Measurements from ENCODE around the gene NOLC1. TPM values are rescaled to one million over a fixed set of nuclear protein-coding genes. Genes with fewer than 3 reads are reported as not detected.

The NOLC1 gene
- polyA plus RNA-seq, 2 of the 4 experiments (the other 2 are of a cell fraction) = 129 to 188 TPM

DNA sequence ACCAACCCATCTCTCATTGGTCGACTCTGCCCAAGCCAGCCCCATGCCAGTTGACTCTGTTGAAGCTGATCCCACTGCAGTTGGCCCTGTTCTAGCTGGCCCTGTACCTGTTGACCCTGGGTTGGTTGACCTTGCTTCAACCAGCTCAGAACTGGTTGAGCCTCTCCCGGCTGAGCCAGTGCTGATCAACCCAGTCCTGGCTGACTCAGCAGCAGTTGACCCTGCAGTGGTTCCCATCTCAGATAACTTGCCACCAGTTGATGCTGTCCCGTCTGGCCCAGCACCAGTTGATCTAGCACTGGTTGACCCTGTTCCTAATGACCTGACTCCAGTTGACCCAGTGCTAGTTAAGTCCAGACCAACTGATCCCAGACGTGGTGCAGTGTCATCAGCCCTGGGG, 12.0 kb upstream of the NOLC1 start:
- H3K27ac ChIP-seq = no peak overlapping the region
- no peak for FAIRE-seq
- peaks cover 16% of the 10 kb centered on the region for H3K4me1 ChIP-seq
- H3K9me3 ChIP-seq = no peaks in the 10 kb centered on the region
- ChIA-PET CTCF (interaction anchor here (0.9 to 4.7 kb wide), 4 partner anchors 8 to 29 kb away, joined by 3 to 40 read pairs (median 14); partner anchors contain the start of gene NOLC1), POLR2A (interaction anchor here (1.6 kb wide), 1 partner anchor 12 kb away, joined by 6 read pairs; the partner anchor contains the start of gene NOLC1)
- 80% methylated on average over 4 of the region's 4 CpGs for WGBS (ENCODE audit: missing lambda C conversion rate)
- DNase-seq (ENCODE audit: low read depth in 1 of 2, low spot score in 1 of 2) = no peak
- peak in 1 of 2 experiments; percentile 8; a peak in 3 of 6 replicates for ATAC-seq
- TF ChIP-seq EP300 (IDR thresholded peaks at IDR 0.05) (no peak), NR3C1 (IDR thresholded peaks at IDR 0.05) (no peak), CHD2 (IDR thresholded peaks at IDR 0.05; ENCODE audit: low read length, partially characterized antibody) (no peak), RCOR1 (IDR thresholded peaks at IDR 0.05; ENCODE audit: low read depth, low read length) (no peak), ESRRA (IDR thresholded peaks at IDR 0.05; ENCODE audit: borderline replicate concordance, low read length) (no peak), TP53 (CRISPR knock-in tag; IDR thresholded peaks at IDR 0.05) (no peak), POLR2AphosphoS2 (conservative IDR thresholded peaks at IDR 0.05; ENCODE audit: low read length) (no peak)
- TF ChIP-seq, protein P1, sequence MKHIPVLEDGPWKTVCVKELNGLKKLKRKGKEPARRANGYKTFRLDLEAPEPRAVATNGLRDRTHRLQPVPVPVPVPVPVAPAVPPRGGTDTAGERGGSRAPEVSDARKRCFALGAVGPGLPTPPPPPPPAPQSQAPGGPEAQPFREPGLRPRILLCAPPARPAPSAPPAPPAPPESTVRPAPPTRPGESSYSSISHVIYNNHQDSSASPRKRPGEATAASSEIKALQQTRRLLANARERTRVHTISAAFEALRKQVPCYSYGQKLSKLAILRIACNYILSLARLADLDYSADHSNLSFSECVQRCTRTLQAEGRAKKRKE (CRISPR knock-in tag; IDR thresholded peaks at IDR 0.05; ENCODE audit: low read depth) = no peak
- TF ChIP-seq, protein P2, sequence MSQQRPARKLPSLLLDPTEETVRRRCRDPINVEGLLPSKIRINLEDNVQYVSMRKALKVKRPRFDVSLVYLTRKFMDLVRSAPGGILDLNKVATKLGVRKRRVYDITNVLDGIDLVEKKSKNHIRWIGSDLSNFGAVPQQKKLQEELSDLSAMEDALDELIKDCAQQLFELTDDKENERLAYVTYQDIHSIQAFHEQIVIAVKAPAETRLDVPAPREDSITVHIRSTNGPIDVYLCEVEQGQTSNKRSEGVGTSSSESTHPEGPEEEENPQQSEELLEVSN (IDR thresholded peaks at IDR 0.05; ENCODE audit: borderline replicate concordance, low read depth) = no peak
- TF ChIP-seq, protein P3, sequence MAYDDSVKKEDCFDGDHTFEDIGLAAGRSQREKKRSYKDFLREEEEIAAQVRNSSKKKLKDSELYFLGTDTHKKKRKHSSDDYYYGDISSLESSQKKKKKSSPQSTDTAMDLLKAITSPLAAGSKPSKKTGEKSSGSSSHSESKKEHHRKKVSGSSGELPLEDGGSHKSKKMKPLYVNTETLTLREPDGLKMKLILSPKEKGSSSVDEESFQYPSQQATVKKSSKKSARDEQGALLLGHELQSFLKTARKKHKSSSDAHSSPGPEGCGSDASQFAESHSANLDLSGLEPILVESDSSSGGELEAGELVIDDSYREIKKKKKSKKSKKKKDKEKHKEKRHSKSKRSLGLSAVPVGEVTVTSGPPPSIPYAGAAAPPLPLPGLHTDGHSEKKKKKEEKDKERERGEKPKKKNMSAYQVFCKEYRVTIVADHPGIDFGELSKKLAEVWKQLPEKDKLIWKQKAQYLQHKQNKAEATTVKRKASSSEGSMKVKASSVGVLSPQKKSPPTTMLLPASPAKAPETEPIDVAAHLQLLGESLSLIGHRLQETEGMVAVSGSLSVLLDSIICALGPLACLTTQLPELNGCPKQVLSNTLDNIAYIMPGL (CRISPR knock-in tag; IDR thresholded peaks at IDR 0.05; ENCODE audit: borderline replicate concordance) = no peak
- H3K4me2 ChIP-seq = no peak overlapping the region
- no peak overlapping the region for H3K4me3 ChIP-seq

DNA sequence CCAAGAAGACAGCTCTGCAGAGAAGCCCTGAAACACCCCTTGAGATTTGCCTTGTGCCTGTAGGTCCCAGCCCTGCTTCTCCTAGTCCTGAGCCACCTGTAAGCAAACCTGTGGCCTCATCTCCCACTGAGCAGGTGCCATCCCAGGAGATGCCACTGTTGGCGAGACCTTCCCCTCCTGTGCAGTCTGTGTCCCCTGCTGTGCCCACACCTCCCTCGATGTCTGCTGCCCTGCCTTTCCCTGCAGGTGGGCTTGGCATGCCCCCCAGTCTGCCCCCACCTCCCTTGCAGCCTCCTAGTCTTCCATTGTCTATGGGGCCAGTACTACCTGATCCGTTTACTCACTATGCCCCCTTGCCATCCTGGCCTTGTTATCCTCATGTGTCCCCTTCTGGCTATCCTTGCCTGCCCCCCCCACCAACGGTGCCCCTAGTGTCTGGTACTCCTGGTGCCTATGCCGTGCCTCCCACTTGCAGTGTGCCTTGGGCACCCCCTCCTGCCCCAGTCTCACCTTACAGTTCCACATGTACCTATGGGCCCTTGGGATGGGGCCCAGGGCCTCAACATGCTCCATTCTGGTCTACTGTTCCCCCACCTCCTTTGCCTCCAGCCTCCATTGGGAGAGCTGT, 11.2 kb upstream of the NOLC1 start:
- 100% methylated on average over 3 of the region's 5 CpGs for WGBS (ENCODE audit: missing lambda C conversion rate)
- no peak; a peak in 1 of 6 replicates for ATAC-seq
- POLR2A ChIA-PET = interaction anchor here (1.3 kb wide), 1 partner anchor 11 kb away, joined by 3 read pairs; the partner anchor contains the start of gene NOLC1

More for the DNA sequence above, 11.2 kb upstream of the NOLC1 start:
- CTCF ChIA-PET = interaction anchor here (0.9 to 4.7 kb wide), 4 partner anchors 8 to 91 kb away, joined by 4 to 40 read pairs (median 16); partner anchors contain the start of gene NOLC1
- Histone ChIP-seq H3K4me1 (peaks cover 8% of the 10 kb centered on the region), H3K4me2 (no peak overlapping the region), H3K9me3 (no peaks in the 10 kb centered on the region), H3K4me3 (no peak overlapping the region), H3K27ac (no peak overlapping the region)
- no peak for TF ChIP-seq NR3C1 (IDR thresholded peaks at IDR 0.05)
- TF ChIP-seq, protein P4, sequence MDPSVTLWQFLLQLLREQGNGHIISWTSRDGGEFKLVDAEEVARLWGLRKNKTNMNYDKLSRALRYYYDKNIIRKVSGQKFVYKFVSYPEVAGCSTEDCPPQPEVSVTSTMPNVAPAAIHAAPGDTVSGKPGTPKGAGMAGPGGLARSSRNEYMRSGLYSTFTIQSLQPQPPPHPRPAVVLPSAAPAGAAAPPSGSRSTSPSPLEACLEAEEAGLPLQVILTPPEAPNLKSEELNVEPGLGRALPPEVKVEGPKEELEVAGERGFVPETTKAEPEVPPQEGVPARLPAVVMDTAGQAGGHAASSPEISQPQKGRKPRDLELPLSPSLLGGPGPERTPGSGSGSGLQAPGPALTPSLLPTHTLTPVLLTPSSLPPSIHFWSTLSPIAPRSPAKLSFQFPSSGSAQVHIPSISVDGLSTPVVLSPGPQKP (IDR thresholded peaks at IDR 0.05; ENCODE audit: low read depth, low read length) = no peak
- TF ChIP-seq ZNF302 (CRISPR knock-in tag; IDR thresholded peaks at IDR 0.05) = no peak
- no peak for TF ChIP-seq MAZ (IDR thresholded peaks at IDR 0.05; ENCODE audit: borderline replicate concordance, low read depth, low read length)
- TF ChIP-seq, protein P5, sequence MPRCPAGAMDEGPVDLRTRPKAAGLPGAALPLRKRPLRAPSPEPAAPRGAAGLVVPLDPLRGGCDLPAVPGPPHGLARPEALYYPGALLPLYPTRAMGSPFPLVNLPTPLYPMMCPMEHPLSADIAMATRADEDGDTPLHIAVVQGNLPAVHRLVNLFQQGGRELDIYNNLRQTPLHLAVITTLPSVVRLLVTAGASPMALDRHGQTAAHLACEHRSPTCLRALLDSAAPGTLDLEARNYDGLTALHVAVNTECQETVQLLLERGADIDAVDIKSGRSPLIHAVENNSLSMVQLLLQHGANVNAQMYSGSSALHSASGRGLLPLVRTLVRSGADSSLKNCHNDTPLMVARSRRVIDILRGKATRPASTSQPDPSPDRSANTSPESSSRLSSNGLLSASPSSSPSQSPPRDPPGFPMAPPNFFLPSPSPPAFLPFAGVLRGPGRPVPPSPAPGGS (IDR thresholded peaks at IDR 0.05) = no peak
- no peak for TF ChIP-seq ZFP36 (IDR thresholded peaks at IDR 0.05; ENCODE audit: borderline replicate concordance, partially characterized antibody)
- no peak for TF ChIP-seq TP53 (CRISPR knock-in tag; IDR thresholded peaks at IDR 0.05)
- no peak for TF ChIP-seq MYC (IDR thresholded peaks at IDR 0.05; ENCODE audit: borderline replicate concordance, low read length)
- no peak for TF ChIP-seq HEYL (CRISPR knock-in tag; IDR thresholded peaks at IDR 0.05)
- no peak for TF ChIP-seq HDAC2 (IDR thresholded peaks at IDR 0.05)
- TF ChIP-seq HOXA7 (CRISPR knock-in tag; IDR thresholded peaks at IDR 0.05) = no peak
- TF ChIP-seq RAD21 (conservative IDR thresholded peaks at IDR 0.05 in 1 of 2, IDR thresholded peaks at IDR 0.05 in 1 of 2) = no peak
- DNase-seq (ENCODE audit: low read depth in 1 of 2, low spot score in 1 of 2) (no peak), FAIRE-seq (no peak)
